KMS-11 (cell line): ENCODE data around the gene ADAMTS15.
"Not testable (repeated sequence)": the region's sequence is repeated elsewhere in the genome, so short reads cannot be mapped to it uniquely, and the experiment has no call there.

Experiments
- H2AFZ ChIP-seq: fragments of 200-600 bp; sonication (generic); 2 replicates; pipeline ENCODE4 v1.6.1; 2016; ENCODE audit warnings: antibody characterized with exemption, mixed run types, low read depth
- H3K27ac ChIP-seq: fragments of 200-600 bp; sonication (generic); 2 replicates; pipeline ENCODE4 v1.6.1; 2016; ENCODE audit warnings: mild to moderate bottlenecking, mixed run types
- H3K27me3 ChIP-seq: fragments of 200-600 bp; sonication (generic); 2 replicates; pipeline ENCODE4 v1.6.1; 2017; ENCODE audit warnings: mild to moderate bottlenecking, low read depth, mixed run types, moderate library complexity; ENCODE audit not compliant: insufficient read depth
- H3K36me3 ChIP-seq: fragments of 200-600 bp; sonication (generic); 2 replicates; pipeline ENCODE4 v1.6.1; 2017; ENCODE audit warnings: mild to moderate bottlenecking, mixed run types; ENCODE audit not compliant: insufficient read depth
- H3K4me1 ChIP-seq: fragments of 200-600 bp; sonication (generic); 2 replicates; pipeline ENCODE4 v1.6.1; 2016; ENCODE audit warnings: mild to moderate bottlenecking, low read depth, mixed run types; ENCODE audit not compliant: poor library complexity, severe bottlenecking
- H3K4me2 ChIP-seq: fragments of 200-600 bp; sonication (generic); 2 replicates; pipeline ENCODE4 v1.7.0; 2016; ENCODE audit warnings: mild to moderate bottlenecking, mixed run types
- H3K4me3 ChIP-seq: fragments of 200-600 bp; sonication (generic); IDR thresholded peaks from 2 replicates; pipeline ENCODE4 v1.6.1; 2017; ENCODE audit warnings: low read depth, low read length, mixed read lengths; ENCODE audit not compliant: insufficient read depth
- H3K79me2 ChIP-seq: fragments of 200-600 bp; sonication (generic); 2 replicates; pipeline ENCODE4 v1.6.1; 2016; ENCODE audit warnings: low read depth, mixed run types; ENCODE audit not compliant: insufficient read depth
- H3K9ac ChIP-seq: fragments of 200-600 bp; sonication (generic); 2 replicates; pipeline ENCODE4 v1.6.1; 2016; ENCODE audit warnings: mild to moderate bottlenecking, mixed run types
- H4K20me1 ChIP-seq: fragments of 200-600 bp; sonication (generic); 2 replicates; pipeline ENCODE4 v1.6.1; 2016; ENCODE audit warnings: mild to moderate bottlenecking, mixed run types; ENCODE audit not compliant: insufficient read depth
- CTCF ChIP-seq: fragments of 200-600 bp; sonication (generic); conservative IDR thresholded peaks from 2 replicates; pipeline ENCODE4 v1.6.1; 2017; ENCODE audit warnings: low read depth, mild to moderate bottlenecking, antibody characterized with exemption, low read length, moderate library complexity, mixed read lengths

The ADAMTS15 gene

DNA sequence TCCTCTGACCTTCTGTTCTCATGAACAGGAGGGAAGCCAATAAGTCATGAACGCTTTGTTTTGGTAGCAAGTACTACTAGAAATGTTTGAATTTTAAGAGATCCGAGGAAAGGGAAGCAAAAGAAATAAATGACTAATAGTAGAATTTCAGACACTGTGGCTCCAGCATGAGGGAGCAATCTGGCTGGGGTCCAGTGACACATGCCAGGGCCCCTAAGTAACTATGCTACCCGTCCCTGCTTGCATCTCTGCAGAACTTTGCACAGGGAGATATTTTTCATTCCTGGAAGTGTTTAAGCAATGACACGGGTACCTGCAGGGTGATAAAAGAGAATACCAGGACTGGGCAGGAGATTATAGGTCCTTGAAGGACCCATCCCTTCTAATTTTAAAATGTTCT, 12.8 kb upstream of the ADAMTS15 start:
- Histone ChIP-seq H3K36me3 (no peaks in the 10 kb centered on the region), H3K4me3 (no peak overlapping the region), H3K79me2 (no peaks in the 10 kb centered on the region), H2AFZ (no peak overlapping the region), H4K20me1 (no peaks in the 10 kb centered on the region), H3K4me2 (no peak overlapping the region), H3K27me3 (no peaks in the 10 kb centered on the region), H3K27ac (no peak overlapping the region), H3K9ac (no peak overlapping the region), H3K4me1 (peaks cover 3% of the 10 kb centered on the region)
- TF ChIP-seq CTCF: no peak

GRCh38 chr11:130436171-130436570, 12.3 kb upstream of the ADAMTS15 start:
- Histone ChIP-seq H2AFZ (no peak overlapping the region), H3K4me3 (no peak overlapping the region), H3K4me2 (no peak overlapping the region), H4K20me1 (no peaks in the 10 kb centered on the region), H3K36me3 (no peaks in the 10 kb centered on the region), H3K4me1 (peaks cover 3% of the 10 kb centered on the region), H3K9ac (no peak overlapping the region), H3K79me2 (no peaks in the 10 kb centered on the region), H3K27ac (no peak overlapping the region), H3K27me3 (no peaks in the 10 kb centered on the region)
- TF ChIP-seq CTCF: no peak

- no peaks in the 10 kb centered on the region for H4K20me1 ChIP-seq
- H3K27ac ChIP-seq: no peak overlapping the region
- no peak overlapping the region for H2AFZ ChIP-seq
- H3K36me3 ChIP-seq: no peaks in the 10 kb centered on the region
- H3K27me3 ChIP-seq: no peaks in the 10 kb centered on the region
- TF ChIP-seq CTCF: no peak
- no peak overlapping the region for H3K4me3 ChIP-seq
- H3K4me2 ChIP-seq: no peak overlapping the region
- H3K9ac ChIP-seq: no peak overlapping the region
- peaks cover 3% of the 10 kb centered on the region for H3K4me1 ChIP-seq
- H3K79me2 ChIP-seq: no peaks in the 10 kb centered on the region
Measured at GRCh38 chr11:130437848-130438247, 10.6 kb upstream of the ADAMTS15 start.

DNA sequence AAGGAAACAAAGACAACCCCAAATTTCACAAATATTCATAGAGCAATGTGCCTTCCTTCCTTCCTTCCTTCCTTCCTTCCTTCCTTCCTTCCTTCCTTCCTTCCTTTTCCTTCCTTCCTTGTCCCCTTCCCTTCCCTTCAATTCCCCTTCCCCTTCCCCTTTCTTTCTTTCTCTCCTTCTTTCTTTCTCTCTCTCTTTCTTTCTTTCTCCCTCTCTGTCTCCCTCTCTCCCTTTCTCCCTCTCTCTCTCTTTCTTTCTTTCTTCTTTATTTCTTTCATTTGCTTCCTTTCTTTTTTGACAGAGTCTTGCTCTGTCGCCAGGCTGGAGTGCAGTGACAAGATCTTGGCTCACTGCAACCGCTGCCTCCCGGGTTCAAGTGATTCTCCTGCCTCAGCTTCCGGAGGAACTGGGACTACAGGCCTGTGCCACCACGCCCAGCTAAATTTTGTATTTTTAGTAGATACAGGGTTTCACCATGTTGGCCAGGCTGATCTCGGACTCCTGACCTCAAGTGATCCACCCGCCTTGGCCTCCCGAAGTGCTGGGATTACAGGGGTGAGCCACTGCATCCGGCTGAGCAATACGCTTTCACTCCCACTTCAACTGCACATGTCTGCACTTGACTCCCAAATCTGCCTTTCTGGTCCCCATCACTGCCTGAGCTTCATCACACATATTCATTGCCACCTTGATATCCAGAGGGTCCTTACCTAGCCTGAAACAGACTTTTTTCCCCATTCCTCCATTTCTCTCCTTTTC, 9.9 kb upstream of the ADAMTS15 start:
- not testable (repeated sequence) for H3K27ac ChIP-seq, H3K4me3 ChIP-seq, H3K79me2 ChIP-seq, H3K4me2 ChIP-seq, H4K20me1 ChIP-seq, H3K36me3 ChIP-seq, H3K9ac ChIP-seq, H3K27me3 ChIP-seq, H2AFZ ChIP-seq, H3K4me1 ChIP-seq

DNA sequence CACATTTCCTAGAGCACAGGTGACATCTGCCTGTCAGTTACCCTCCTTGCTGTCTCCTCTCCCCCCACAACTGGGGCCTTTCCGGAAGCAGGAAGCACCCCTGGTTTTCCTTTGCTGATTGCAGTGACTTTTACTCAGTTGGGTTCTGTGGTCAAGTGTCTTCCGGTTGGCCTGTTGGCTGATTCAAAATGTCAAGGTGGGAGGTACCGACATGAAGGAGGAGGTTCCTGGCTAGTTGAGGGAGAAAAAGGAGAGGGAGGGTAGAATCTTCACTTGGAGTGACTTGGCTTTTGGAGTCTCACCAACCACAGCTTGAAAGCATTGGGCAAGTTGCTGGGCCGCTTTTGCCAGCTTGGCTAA, 9.3 kb upstream of the ADAMTS15 start:
- Histone ChIP-seq H2AFZ (no peak overlapping the region), H3K4me1 (peaks cover 3% of the 10 kb centered on the region), H3K79me2 (no peaks in the 10 kb centered on the region), H3K27ac (no peak overlapping the region), H3K36me3 (no peaks in the 10 kb centered on the region), H3K27me3 (no peaks in the 10 kb centered on the region), H3K9ac (no peak overlapping the region), H3K4me2 (no peak overlapping the region), H4K20me1 (no peaks in the 10 kb centered on the region), H3K4me3 (no peak overlapping the region)
- no peak for TF ChIP-seq CTCF
